DND-41 (cell line): Measurements from ENCODE around the gene CACNA2D3.

Experiments used
- EZH2 ChIP-seq: IDR thresholded peaks from 3 replicates; pipeline ENCODE4 v1.6.1; 2012; ENCODE audit warnings: borderline replicate concordance, low read depth, mild to moderate bottlenecking, moderate library complexity, low read length, inconsistent platforms; ENCODE audit not compliant: severe bottlenecking
- TF ChIP-seq, protein P1 (sequence below): IDR thresholded peaks from 2 replicates; pipeline ENCODE4 v1.5.1; 2012; ENCODE audit warnings: borderline replicate concordance, low read length, moderate library complexity, mild to moderate bottlenecking; ENCODE audit not compliant: poor library complexity, severe bottlenecking; ENCODE audit errors: extremely low read depth

DNA sequence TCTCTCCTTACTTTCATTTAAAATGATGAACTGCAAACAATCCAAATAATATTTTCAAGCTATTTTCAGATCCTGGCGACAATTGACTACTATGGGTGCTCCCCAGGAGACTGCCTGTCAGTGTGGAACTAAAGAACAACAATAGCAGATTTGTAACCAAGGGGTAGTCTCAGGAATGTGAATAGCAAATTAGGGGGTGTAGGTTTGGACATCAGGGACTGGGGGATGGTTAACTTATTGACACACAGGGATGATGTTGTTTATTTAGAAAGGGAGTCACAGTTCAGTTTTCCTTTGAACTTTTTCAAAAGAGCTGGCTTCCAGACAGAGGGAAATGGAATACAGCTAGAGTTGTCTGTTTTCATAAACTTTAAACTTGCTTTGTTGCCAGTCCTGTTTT lies 575.7 kb downstream of the CACNA2D3 start:
- TF ChIP-seq, protein P1, sequence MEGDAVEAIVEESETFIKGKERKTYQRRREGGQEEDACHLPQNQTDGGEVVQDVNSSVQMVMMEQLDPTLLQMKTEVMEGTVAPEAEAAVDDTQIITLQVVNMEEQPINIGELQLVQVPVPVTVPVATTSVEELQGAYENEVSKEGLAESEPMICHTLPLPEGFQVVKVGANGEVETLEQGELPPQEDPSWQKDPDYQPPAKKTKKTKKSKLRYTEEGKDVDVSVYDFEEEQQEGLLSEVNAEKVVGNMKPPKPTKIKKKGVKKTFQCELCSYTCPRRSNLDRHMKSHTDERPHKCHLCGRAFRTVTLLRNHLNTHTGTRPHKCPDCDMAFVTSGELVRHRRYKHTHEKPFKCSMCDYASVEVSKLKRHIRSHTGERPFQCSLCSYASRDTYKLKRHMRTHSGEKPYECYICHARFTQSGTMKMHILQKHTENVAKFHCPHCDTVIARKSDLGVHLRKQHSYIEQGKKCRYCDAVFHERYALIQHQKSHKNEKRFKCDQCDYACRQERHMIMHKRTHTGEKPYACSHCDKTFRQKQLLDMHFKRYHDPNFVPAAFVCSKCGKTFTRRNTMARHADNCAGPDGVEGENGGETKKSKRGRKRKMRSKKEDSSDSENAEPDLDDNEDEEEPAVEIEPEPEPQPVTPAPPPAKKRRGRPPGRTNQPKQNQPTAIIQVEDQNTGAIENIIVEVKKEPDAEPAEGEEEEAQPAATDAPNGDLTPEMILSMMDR = no peak
- no peak for TF ChIP-seq EZH2
